GM18502 (cell line): ENCODE measurements around the gene GLS.

ENCODE experiments used
- ATAC-seq: cut with Tn5 transposase; IDR thresholded peaks from one replicate; pipeline ENCODE4 v1.9.1; 2021; ENCODE audit warnings: mild to moderate bottlenecking; ENCODE audit not compliant: unreplicated experiment, poor library complexity

GLS gene

GRCh38 chr2:190961918-190962487 is 81.4 kb downstream of the GLS start:
- ATAC-seq: no peak

DNA sequence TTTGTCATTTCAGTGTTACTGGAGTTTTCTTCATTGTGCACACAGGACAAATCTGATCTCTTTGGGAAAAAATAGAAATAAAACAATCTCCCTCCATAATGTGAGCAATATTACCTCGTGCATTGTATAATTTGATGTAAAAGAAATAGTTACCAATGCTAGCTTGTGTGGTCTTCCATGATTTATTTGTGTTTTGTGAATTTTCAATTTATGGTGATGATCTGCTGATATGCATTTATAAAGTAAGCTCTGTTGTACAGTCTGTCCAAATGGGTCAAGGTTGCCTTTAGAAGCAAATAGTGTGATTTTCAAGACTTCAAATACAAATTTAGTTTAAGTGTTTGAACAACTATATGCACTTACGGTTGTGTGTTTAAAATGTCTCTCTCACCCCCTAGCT is 82.5 kb downstream of the GLS start:
- no peak for ATAC-seq

DNA sequence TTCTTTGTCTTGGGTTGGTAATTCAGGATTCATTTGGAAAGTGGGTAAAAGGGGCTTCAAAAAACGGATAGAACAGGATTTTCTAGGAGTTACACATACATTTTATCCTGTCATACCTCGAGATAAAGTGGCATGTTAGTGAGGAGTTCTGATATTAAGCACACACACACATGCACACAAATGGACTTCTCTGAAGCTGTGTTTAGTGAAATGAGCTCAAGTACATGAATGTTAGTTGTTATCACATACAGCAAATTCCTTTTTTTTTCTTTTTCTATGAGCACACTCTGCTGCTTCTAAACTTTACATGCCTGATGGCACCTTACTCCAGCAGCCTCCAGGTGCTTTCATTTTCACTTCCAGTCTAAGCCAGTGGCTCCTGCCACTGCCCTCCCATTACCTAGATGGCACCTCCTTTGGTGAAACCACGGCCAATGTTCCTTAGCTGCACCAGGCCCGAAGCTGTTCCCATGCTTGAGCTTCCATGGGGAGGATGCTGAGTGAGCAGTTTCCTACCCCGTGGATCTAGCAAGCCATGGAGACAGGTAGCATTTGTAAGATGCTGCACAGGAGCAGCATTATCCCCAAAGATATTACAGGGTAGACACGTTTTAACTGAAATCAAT is 83.7 kb downstream of the GLS start:
- no peak for ATAC-seq

DNA sequence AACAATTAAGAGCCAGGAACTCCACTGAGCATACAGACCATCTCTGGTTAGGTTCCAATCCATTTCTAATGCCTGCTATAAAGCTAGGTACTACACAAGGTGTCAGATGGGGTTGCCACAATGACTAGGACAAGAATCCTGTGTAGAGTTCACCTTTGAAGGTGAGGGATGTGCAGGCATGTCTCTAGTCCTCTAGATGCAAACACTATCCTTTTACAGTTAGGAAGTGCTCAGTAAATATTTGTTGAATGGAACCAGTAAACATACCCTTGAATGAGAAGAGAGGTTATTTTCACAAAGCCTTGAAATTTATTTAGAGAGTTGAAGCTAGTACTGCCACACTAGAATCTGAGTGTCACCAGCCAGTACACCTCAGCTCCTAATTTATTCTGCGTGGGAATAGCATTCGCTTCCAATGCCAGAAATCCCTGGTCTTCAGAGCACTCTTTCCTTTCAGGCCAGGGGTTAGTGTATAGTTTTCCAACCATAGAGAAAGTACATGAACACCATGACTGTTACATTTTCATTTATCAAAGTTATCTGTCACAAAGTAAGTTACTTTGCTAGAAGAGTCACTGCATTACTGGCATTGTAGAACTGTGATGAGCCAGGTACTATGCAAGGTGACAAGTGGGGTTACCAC is 85.1 kb downstream of the GLS start:
- ATAC-seq: no peak

- ATAC-seq: no peak
Observed at GRCh38 chr2:190968522-190968921, 87.9 kb downstream of the GLS start.

DNA sequence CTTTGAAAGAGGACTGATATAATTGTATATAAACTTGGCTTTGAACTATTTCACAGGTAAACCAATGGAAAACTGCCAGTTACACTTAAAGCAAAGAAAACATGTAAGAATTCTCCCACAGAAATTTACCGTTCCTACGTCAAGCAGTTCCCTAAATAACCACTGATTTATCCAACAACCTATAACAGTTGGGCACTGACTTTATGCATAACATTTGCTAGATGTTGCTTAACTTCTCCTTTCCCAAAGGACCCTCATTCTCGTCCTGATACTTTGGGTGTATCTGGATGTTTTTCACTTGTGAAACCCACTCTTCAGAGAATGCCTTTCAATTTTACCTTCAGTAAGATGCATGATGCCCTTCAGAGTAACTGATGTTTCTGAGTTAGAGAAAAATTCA is 89.5 kb downstream of the GLS start:
- no peak for ATAC-seq

GRCh38 chr2:190970873-190971506 is 90.4 kb downstream of the GLS start:
- ATAC-seq: no peak

- no peak for ATAC-seq
Observed at GRCh38 chr2:190972213-190972612, 91.6 kb downstream of the GLS start.

GRCh38 chr2:190972846-190973245 is 92.2 kb downstream of the GLS start:
- no peak for ATAC-seq

- ATAC-seq: no peak
Observed at GRCh38 chr2:190973262-190973661, 92.6 kb downstream of the GLS start.

DNA sequence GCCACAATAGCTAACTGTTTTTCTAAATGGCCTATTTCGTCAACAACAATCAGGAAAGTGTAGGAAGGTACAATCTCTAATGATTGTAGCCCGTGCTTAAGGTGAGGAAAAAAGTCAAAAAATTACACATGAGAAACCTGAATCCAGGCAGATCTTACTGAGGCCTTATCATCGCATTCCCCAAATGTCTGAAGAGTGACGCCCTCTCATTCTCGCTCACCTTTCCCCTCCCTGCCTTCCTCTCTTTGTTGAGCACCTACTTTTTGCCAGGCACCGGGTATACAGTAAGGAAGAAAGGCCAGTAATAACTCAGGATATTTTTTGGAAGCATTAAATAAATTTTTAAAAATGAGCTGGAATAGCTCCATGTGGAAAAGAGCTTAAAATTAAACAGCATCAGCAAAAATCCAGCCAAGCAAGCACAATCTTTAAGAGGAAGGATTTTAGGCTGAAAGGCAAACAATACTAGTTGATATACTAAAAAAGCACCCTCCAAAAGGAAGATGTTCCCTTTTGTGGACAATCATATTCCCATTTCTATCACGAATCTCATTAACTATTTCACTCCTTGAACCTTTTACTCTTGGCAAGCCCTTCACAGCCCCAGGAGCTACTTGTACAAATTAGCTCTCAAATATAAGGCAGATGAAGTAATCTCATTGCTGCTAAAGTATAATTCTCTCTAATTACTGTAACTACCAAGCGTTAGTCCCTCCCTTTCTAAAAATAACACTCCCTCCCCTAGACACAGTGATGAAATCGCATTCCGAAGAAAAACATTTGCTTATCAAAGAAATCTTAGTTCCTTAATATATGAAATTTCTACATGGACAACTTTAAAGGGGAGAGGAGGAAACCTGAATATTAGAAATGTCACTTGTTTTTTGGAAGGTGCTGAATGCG is 93.4 kb downstream of the GLS start:
- no peak for ATAC-seq

- no peak for ATAC-seq
Observed at GRCh38 chr2:190974629-190975361, 94.2 kb downstream of the GLS start.

GRCh38 chr2:190976521-190976920 is 95.9 kb downstream of the GLS start:
- ATAC-seq: no peak

GRCh38 chr2:190977505-190977904 is 96.9 kb downstream of the GLS start:
- no peak for ATAC-seq

DNA sequence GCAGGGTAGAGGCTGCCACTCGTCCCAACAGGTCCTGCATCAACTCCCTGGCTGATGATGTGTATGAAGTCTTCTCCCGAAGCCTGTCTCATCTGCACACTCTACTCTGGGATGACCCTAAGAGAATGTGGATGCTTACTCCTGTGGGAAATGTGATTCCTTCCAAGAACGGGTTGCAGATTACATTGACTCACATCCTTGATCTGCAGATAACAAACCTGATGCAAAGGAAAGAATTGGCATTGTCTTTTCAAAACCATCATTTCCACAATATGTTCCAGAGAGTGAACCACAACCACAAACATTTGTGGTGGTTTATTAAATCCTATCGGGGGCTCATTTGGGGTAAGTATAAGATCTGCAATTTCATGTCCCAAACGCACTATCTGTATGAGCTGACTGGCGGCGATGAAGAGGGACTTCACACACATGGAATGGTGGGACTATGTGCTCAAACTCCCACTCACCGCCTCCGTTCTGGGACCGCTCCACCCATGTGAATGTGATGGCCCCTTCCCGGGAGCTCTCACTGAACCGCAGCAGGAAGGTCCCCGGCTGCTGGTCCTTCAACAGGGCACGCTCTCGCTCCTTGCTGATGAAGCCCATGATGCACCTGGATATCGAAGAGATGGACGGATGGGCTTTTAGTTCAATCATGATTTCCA is 97.9 kb downstream of the GLS start:
- no peak for ATAC-seq

GRCh38 chr2:190979906-190980629 is 99.4 kb downstream of the GLS start:
- no peak for ATAC-seq

- ATAC-seq: no peak
Observed at GRCh38 chr2:190980630-190981209, 100.1 kb downstream of the GLS start.

GRCh38 chr2:190981333-190981732 is 100.7 kb downstream of the GLS start:
- no peak for ATAC-seq
